ENCODE data around the gene TMEM74B. TPM values are rescaled to one million over a fixed set of nuclear protein-coding genes. Genes with fewer than 3 reads are reported as not detected.
"Not testable (repeated sequence)": the region's sequence is repeated elsewhere in the genome, so short reads cannot be mapped to it uniquely, and the experiment has no call there.

The TMEM74B gene
- total and polyA plus RNA-seq, 10 of the 15 experiments (the other 5 are each of a cell fraction or from before 2014, with no cell fraction given), result 0.07 TPM; not detected in 9

DNA sequence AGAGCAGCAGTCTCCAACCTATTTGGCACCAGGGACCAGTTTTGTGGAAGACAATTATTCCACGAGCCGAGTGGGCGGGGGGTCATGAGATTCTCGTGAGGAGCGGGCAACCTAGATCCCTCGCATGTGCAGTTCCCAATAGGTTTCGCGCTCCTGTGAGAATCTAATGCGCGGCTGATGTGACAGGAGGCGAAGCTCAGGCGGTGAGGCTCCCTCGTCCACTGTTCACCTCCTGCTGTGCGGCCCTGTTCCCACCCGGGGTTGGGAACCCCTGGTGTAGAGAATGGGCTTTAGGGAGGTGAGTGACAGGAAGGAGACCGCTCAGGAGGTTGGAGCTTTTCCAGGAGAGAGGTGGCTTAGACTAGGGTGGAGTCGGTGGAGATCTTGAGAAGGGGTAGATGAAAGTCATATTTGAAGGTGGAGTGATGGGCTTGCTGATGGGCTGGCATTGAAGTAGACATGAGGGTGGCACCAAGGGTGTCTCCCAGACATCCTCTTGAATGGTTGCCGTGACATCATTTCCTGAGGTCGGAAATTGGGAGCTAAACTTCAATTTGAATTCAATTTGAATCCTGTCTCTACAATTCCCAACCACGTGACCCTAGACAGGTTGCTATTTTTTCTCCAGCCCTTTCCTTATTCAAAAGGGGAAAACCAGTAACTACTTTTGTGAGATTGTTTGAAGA is 39.6 kb upstream of the TMEM74B start:
- H3K4me3 ChIP-seq, result no peak overlapping the region
- H2AFZ ChIP-seq (ENCODE audit: control insufficient read depth, low read depth, low read length), result no peak overlapping the region
- H3K27ac ChIP-seq (ENCODE audit: control insufficient read depth, insufficient read depth), result no peak overlapping the region
- H3K9ac ChIP-seq (ENCODE audit: control insufficient read depth, insufficient read depth, low read length), result no peak overlapping the region
- no peaks in the 10 kb centered on the region for H3K9me3 ChIP-seq (replicated peaks; ENCODE audit: control insufficient read depth, insufficient read depth, low read length)
- no peaks in the 10 kb centered on the region for H4K20me1 ChIP-seq (ENCODE audit: control insufficient read depth, insufficient read depth)
- no peak overlapping the region for H3K4me2 ChIP-seq (ENCODE audit: control insufficient read depth, insufficient read depth)
- DNase-seq (ENCODE audit: low read depth, low spot score), result no peak
- H3K27me3 ChIP-seq (replicated peaks in 1 of 2; ENCODE audit: control insufficient read depth in 2 of 2, insufficient read depth in 2 of 2, low read length in 1 of 2), result peaks cover 0 to 2% of the 10 kb centered on the region in 2 experiments; a peak in 2 of 4 replicates
- CTCF ChIA-PET, result interaction anchor here (1.0 to 1.2 kb wide), 2 partner anchors 11 to 13 kb away, joined by 3 read pairs; no protein-coding TSS in a partner anchor
- SMC1A ChIA-PET (ENCODE audit: uncharacterized antibody, unreplicated experiment), result no interaction called here
- in situ Hi-C loops (cut with MboI) (no loop called here), intact Hi-C loops (cut with micrococcal nuclease; ENCODE audit: unreplicated experiment) (no loop called here)
- WGBS (ENCODE audit: insufficient coverage, insufficient replicate concordance, low lambda C conversion rate, missing lambda C conversion rate), result 79% methylated on average over 20 of the region's 20 CpGs
- TF ChIP-seq E4F1 (IDR thresholded peaks at IDR 0.05; ENCODE audit: borderline replicate concordance, partially characterized antibody) (no peak), ZNF207 (IDR thresholded peaks at IDR 0.05; ENCODE audit: borderline replicate concordance) (no peak), SPI1 (IDR thresholded peaks at IDR 0.05; ENCODE audit: borderline replicate concordance, insufficient read depth, low read depth, low read length) (no peak)
- TF ChIP-seq, protein P1, sequence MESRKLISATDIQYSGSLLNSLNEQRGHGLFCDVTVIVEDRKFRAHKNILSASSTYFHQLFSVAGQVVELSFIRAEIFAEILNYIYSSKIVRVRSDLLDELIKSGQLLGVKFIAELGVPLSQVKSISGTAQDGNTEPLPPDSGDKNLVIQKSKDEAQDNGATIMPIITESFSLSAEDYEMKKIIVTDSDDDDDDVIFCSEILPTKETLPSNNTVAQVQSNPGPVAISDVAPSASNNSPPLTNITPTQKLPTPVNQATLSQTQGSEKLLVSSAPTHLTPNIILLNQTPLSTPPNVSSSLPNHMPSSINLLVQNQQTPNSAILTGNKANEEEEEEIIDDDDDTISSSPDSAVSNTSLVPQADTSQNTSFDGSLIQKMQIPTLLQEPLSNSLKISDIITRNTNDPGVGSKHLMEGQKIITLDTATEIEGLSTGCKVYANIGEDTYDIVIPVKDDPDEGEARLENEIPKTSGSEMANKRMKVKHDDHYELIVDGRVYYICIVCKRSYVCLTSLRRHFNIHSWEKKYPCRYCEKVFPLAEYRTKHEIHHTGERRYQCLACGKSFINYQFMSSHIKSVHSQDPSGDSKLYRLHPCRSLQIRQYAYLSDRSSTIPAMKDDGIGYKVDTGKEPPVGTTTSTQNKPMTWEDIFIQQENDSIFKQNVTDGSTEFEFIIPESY (IDR thresholded peaks at IDR 0.05), result no peak
- TF ChIP-seq, protein P2, sequence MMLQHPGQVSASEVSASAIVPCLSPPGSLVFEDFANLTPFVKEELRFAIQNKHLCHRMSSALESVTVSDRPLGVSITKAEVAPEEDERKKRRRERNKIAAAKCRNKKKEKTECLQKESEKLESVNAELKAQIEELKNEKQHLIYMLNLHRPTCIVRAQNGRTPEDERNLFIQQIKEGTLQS (IDR thresholded peaks at IDR 0.05; ENCODE audit: borderline replicate concordance, extremely low read depth, low read depth, low read length), result no peak
- no TSS peak for BruUV-seq (replicated peaks)
- no peak for ATAC-seq
- RAD21 ChIA-PET (ENCODE audit: unreplicated experiment), result no interaction called here
- no peaks in the 10 kb centered on the region for H3K79me2 ChIP-seq (ENCODE audit: control insufficient read depth, insufficient read depth, low read length)
- H3K4me1 ChIP-seq (ENCODE audit: control insufficient read depth, insufficient read depth, low read length), result no peaks in the 10 kb centered on the region
- no peaks in the 10 kb centered on the region for H3K36me3 ChIP-seq (ENCODE audit: control insufficient read depth in 2 of 2, insufficient read depth in 2 of 2, low read length in 1 of 2)
- no peak for FAIRE-seq
- POLR2A ChIA-PET, result no interaction called here

DNA sequence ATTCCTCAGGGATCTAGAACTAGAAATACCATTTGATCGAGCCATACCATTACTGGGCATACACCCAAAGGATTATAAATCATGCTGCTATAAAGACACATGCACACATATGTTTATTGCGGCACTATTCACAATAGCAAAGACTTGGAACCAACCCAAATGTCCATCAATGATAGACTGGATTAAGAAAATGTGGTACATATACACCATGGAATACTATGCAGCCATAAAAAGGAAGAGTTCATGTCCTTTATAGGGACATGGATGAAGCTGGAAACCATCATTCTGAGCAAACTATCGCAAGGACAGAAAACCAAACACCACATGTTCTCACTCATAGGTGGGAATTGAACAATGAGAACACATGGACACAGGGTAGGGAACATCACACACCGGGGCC is 38.0 kb upstream of the TMEM74B start:
- ATAC-seq; RAD21 ChIA-PET (ENCODE audit: unreplicated experiment); H4K20me1 ChIP-seq (ENCODE audit: control insufficient read depth, insufficient read depth); H3K79me2 ChIP-seq (ENCODE audit: control insufficient read depth, insufficient read depth, low read length); H3K4me3 ChIP-seq; H3K4me2 ChIP-seq (ENCODE audit: control insufficient read depth, insufficient read depth); in situ Hi-C loops (cut with MboI); intact Hi-C loops (cut with micrococcal nuclease; ENCODE audit: unreplicated experiment); H3K27ac ChIP-seq (ENCODE audit: control insufficient read depth, insufficient read depth); SMC1A ChIA-PET (ENCODE audit: uncharacterized antibody, unreplicated experiment); POLR2A ChIA-PET; BruUV-seq (replicated peaks); H3K36me3 ChIP-seq (ENCODE audit: control insufficient read depth in 2 of 2, insufficient read depth in 2 of 2, low read length in 1 of 2); H2AFZ ChIP-seq (ENCODE audit: control insufficient read depth, low read depth, low read length); DNase-seq (ENCODE audit: low read depth, low spot score); H3K4me1 ChIP-seq (ENCODE audit: control insufficient read depth, insufficient read depth, low read length); FAIRE-seq; H3K9me3 ChIP-seq (replicated peaks; ENCODE audit: control insufficient read depth, insufficient read depth, low read length); H3K9ac ChIP-seq (ENCODE audit: control insufficient read depth, insufficient read depth, low read length); H3K27me3 ChIP-seq (replicated peaks in 1 of 2; ENCODE audit: control insufficient read depth in 2 of 2, insufficient read depth in 2 of 2, low read length in 1 of 2); CTCF ChIA-PET: not testable (repeated sequence)
- 89% methylated on average over 3 of the region's 4 CpGs for WGBS (ENCODE audit: insufficient coverage, insufficient replicate concordance, low lambda C conversion rate, missing lambda C conversion rate)

Data from GM12878 (cell line).